ENCODE results near the gene CRKL. TPM values are rescaled to one million over a fixed set of nuclear protein-coding genes. Genes with fewer than 3 reads are reported as not detected.

CRKL gene
- total RNA-seq, 1 experiment from 2014 or later = 106 TPM

- no peaks in the 10 kb centered on the region; the same call in 1 of the 2 replicates for H3K4me1 ChIP-seq (ENCODE audit: insufficient read depth, low read length)
- H2BK120ac ChIP-seq (ENCODE audit: low read depth, low read length, poor library complexity, severe bottlenecking) = no peak overlapping the region
- Mint-ChIP-seq H3K9me3 (no peaks in the 10 kb centered on the region), H3K36me3 (ENCODE audit: insufficient read depth in 1 of 3, low read depth in 3 of 3) (peaks cover 2 to 20% (median 8%) of the 10 kb centered on the region in 3 experiments; a peak in 5 of 7 replicates), H3K27me3 (ENCODE audit: low read depth) (no peaks in the 10 kb centered on the region), H3K4me1 (peaks cover 2 to 5% of the 10 kb centered on the region in 2 experiments; a peak in 3 of 4 replicates), H3K4me3 (no peak overlapping the region), H3K27ac (no peak overlapping the region)
- no peak for DNase-seq
- no CpG with 5 or more reads among the region's 10 CpGs for WGBS (ENCODE audit: extremely low coverage, insufficient read length, low lambda C conversion rate)
- no peak overlapping the region for H2BK12ac ChIP-seq (ENCODE audit: insufficient read length, low read depth, low read length)
- no peaks in the 10 kb centered on the region for H3K27me3 ChIP-seq (ENCODE audit: insufficient read depth, low read length)
- no peak overlapping the region for H2BK20ac ChIP-seq (ENCODE audit: low read depth, low read length, poor library complexity, severe bottlenecking)
- H2AK5ac ChIP-seq (ENCODE audit: insufficient read length, low read length) = no peak overlapping the region
- H4K5ac ChIP-seq (ENCODE audit: insufficient read length, low read depth, low read length) = no peak overlapping the region
- no peak overlapping the region for H3K18ac ChIP-seq (ENCODE audit: insufficient read length, low read depth, low read length)
- H2BK15ac ChIP-seq (ENCODE audit: low read depth, low read length) = no peak overlapping the region
- H3K79me1 ChIP-seq (ENCODE audit: insufficient read depth, low read depth, low read length, poor library complexity, severe bottlenecking) = no peaks in the 10 kb centered on the region
- H2AFZ ChIP-seq (ENCODE audit: low read length) = no peak overlapping the region
- H4K20me1 ChIP-seq (ENCODE audit: control insufficient read depth, insufficient read depth, insufficient read length) = no peaks in the 10 kb centered on the region
- H3K9ac ChIP-seq (ENCODE audit: extremely low read depth, insufficient read length, low read length) = no peak overlapping the region
- H4K8ac ChIP-seq (replicated peaks; ENCODE audit: insufficient read length, low read depth, low read length) = no peak overlapping the region
- no peak overlapping the region for H4K91ac ChIP-seq (ENCODE audit: insufficient read length, low read depth, low read length)
- no peak overlapping the region for H3K4ac ChIP-seq (ENCODE audit: low read depth, low read length)
- H3K23ac ChIP-seq (ENCODE audit: insufficient read length, low read depth, low read length) = no peak overlapping the region
- no peak overlapping the region for H3K4me2 ChIP-seq (ENCODE audit: insufficient read depth, insufficient read length, low read length)
- no peaks in the 10 kb centered on the region for H3K9me3 ChIP-seq (ENCODE audit: control insufficient read depth, low read depth, low read length)
- H3K14ac ChIP-seq (ENCODE audit: insufficient read depth, low read length) = no peak overlapping the region
- H3T11ph ChIP-seq (ENCODE audit: low read length) = no peak overlapping the region
- H3K27ac ChIP-seq (ENCODE audit: insufficient read length, low read depth, low read length) = no peak overlapping the region
- no peaks in the 10 kb centered on the region for H3K79me2 ChIP-seq (ENCODE audit: insufficient read depth, low read length)
- TF ChIP-seq, protein P1, sequence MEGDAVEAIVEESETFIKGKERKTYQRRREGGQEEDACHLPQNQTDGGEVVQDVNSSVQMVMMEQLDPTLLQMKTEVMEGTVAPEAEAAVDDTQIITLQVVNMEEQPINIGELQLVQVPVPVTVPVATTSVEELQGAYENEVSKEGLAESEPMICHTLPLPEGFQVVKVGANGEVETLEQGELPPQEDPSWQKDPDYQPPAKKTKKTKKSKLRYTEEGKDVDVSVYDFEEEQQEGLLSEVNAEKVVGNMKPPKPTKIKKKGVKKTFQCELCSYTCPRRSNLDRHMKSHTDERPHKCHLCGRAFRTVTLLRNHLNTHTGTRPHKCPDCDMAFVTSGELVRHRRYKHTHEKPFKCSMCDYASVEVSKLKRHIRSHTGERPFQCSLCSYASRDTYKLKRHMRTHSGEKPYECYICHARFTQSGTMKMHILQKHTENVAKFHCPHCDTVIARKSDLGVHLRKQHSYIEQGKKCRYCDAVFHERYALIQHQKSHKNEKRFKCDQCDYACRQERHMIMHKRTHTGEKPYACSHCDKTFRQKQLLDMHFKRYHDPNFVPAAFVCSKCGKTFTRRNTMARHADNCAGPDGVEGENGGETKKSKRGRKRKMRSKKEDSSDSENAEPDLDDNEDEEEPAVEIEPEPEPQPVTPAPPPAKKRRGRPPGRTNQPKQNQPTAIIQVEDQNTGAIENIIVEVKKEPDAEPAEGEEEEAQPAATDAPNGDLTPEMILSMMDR (conservative IDR thresholded peaks at IDR 0.05) = no peak
- H3K23me2 ChIP-seq (ENCODE audit: insufficient read length, low read depth, low read length, poor library complexity, severe bottlenecking) = no peaks in the 10 kb centered on the region
- H3K56ac ChIP-seq (ENCODE audit: insufficient read length, low read depth, low read length) = no peak overlapping the region
- no peak overlapping the region for H2BK5ac ChIP-seq (ENCODE audit: insufficient read length, low read length)
Measured at GRCh38 chr22:20996031-20996410, 78.8 kb downstream of the CRKL start.
